Endothelial cell (in vitro differentiated cells): ENCODE data around the gene KCNE4. TPM values are rescaled to one million over a fixed set of nuclear protein-coding genes. Genes with fewer than 3 reads are reported as not detected.

Experiments
- DNase-seq: peaks from one replicate; pipeline ENCODE4 v3.0.0; 2021; ENCODE audit warnings: low spot score
- H3K27ac Mint-ChIP-seq: one replicate; pipeline ENCODE4 v1.8.0; 2021; ENCODE audit warnings: mixed read lengths, inconsistent platforms; ENCODE audit not compliant: unreplicated experiment
- H3K27me3 Mint-ChIP-seq: one replicate; pipeline ENCODE4 v1.8.0; 2021; ENCODE audit warnings: mild to moderate bottlenecking, moderate library complexity, mixed read lengths, inconsistent platforms; ENCODE audit not compliant: unreplicated experiment
- H3K36me3 Mint-ChIP-seq: one replicate; pipeline ENCODE4 v1.8.0; 2021; ENCODE audit warnings: mild to moderate bottlenecking, low read depth, mixed read lengths, inconsistent platforms; ENCODE audit not compliant: unreplicated experiment
- H3K4me1 Mint-ChIP-seq: one replicate; pipeline ENCODE4 v1.8.0; 2021; ENCODE audit warnings: mild to moderate bottlenecking, mixed read lengths, inconsistent platforms; ENCODE audit not compliant: unreplicated experiment
- H3K4me3 Mint-ChIP-seq: one replicate; pipeline ENCODE4 v1.8.0; 2021; ENCODE audit warnings: mild to moderate bottlenecking, mixed read lengths, inconsistent platforms; ENCODE audit not compliant: unreplicated experiment
- H3K9me3 Mint-ChIP-seq: one replicate; pipeline ENCODE4 v1.8.0; 2021; ENCODE audit warnings: mixed read lengths, inconsistent platforms; ENCODE audit not compliant: unreplicated experiment
- CTCF ChIP-seq: fragments of 200-600 bp; sonication (generic); IDR thresholded peaks from one replicate; pipeline ENCODE4 v1.5.0; 2021; ENCODE audit warnings: antibody characterized with exemption; ENCODE audit not compliant: unreplicated experiment
- total RNA-seq: library from RNA; stranded (reverse); fragmentation: NEBNext Ultra II Directional; extraction: Animal tissue kit (Norgen Biotek cat#: 25700); gene quantifications from one replicate; pipeline ENCODE4 v1.2.1, GENCODE V29; 2021; ENCODE audit not compliant: unreplicated experiment

The KCNE4 gene
- total RNA-seq, 1 donor from 2014 or later: 0.46 TPM

DNA sequence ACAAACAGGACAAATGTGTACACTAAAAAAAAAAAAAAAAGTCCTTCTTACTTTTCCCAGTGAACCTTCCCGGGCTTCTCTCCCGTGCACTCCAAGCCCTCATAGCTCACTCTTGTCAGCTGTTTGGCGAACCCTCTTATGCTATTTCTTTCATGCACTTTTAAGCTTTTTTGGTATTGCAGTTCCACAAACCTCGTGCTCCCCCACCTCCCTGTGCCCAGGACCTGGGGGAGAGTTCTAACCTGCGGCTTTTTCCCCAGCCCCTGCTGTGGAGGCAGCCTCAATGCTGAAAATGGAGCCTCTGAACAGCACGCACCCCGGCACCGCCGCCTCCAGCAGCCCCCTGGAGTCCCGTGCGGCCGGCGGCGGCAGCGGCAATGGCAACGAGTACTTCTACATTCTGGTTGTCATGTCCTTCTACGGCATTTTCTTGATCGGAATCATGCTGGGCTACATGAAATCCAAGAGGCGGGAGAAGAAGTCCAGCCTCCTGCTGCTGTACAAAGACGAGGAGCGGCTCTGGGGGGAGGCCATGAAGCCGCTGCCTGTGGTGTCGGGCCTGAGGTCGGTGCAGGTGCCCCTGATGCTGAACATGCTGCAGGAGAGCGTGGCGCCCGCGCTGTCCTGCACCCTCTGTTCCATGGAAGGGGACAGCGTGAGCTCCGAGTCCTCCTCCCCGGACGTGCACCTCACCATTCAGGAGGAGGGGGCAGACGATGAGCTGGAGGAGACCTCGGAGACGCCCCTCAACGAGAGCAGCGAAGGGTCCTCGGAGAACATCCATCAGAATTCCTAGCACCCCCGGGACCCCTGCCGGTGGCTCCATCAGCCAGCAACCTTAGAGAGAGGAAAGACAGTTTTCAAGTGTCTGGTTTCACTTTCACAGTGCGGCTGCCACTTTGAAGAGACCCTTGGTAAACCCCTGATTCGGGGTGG lies 826 bp downstream of the KCNE4 start:
- no peak overlapping the region for H3K27ac Mint-ChIP-seq
- peaks cover 3% of the 10 kb centered on the region for H3K4me1 Mint-ChIP-seq
- H3K9me3 Mint-ChIP-seq: no peaks in the 10 kb centered on the region
- no peaks in the 10 kb centered on the region for H3K36me3 Mint-ChIP-seq
- no peaks in the 10 kb centered on the region for H3K27me3 Mint-ChIP-seq
- no peak overlapping the region for H3K4me3 Mint-ChIP-seq
- no peak for DNase-seq
- no peak for TF ChIP-seq CTCF

- DNase-seq: no peak
- Mint-ChIP-seq H3K9me3 (no peaks in the 10 kb centered on the region), H3K27ac (no peak overlapping the region), H3K27me3 (no peaks in the 10 kb centered on the region), H3K4me3 (no peak overlapping the region), H3K4me1 (peaks cover 3% of the 10 kb centered on the region), H3K36me3 (no peaks in the 10 kb centered on the region)
- no peak for TF ChIP-seq CTCF
Observed at GRCh38 chr2:223053484-223054192, 1.6 kb downstream of the KCNE4 start.

- Mint-ChIP-seq H3K9me3 (no peaks in the 10 kb centered on the region), H3K27me3 (no peaks in the 10 kb centered on the region), H3K36me3 (no peaks in the 10 kb centered on the region), H3K27ac (no peak overlapping the region), H3K4me1 (peaks cover 3% of the 10 kb centered on the region), H3K4me3 (no peak overlapping the region)
- DNase-seq: no peak
- no peak for TF ChIP-seq CTCF
Observed at GRCh38 chr2:223054193-223054781, 2.3 kb downstream of the KCNE4 start.

GRCh38 chr2:223055140-223055539 lies 3.1 kb downstream of the KCNE4 start:
- no peaks in the 10 kb centered on the region for H3K36me3 Mint-ChIP-seq
- no peaks in the 10 kb centered on the region for H3K27me3 Mint-ChIP-seq
- TF ChIP-seq CTCF: no peak
- peaks cover 2% of the 10 kb centered on the region for H3K4me1 Mint-ChIP-seq
- no peak overlapping the region for H3K27ac Mint-ChIP-seq
- no peak overlapping the region for H3K4me3 Mint-ChIP-seq
- H3K9me3 Mint-ChIP-seq: no peaks in the 10 kb centered on the region
- no peak for DNase-seq
